GM13977 (cell line): ENCODE results near the gene MAP3K9.

ENCODE experiments used
- DNase-seq: peaks from one replicate; pipeline ENCODE4 v3.0.0; 2012; ENCODE audit warnings: low spot score
- in situ Hi-C: fragments of 300-500 bp; cut with MboI; formaldehyde crosslinking; loops from one replicate; pipeline ENCODE4 v1.12.0; 2022; ENCODE audit warnings: low sequenced_read_pairs, low pct_unique_long_range_greater_than_20kb, mixed read lengths, inconsistent platforms; ENCODE audit not compliant: unreplicated experiment
- TF ChIP-seq, protein P1 (sequence below): IDR thresholded peaks from 2 replicates; pipeline ENCODE4 v1.5.1; 2012; ENCODE audit warnings: mild to moderate bottlenecking, control low read depth; ENCODE audit not compliant: insufficient read depth; ENCODE audit errors: extremely low read depth, missing control alignments

Gene MAP3K9

DNA sequence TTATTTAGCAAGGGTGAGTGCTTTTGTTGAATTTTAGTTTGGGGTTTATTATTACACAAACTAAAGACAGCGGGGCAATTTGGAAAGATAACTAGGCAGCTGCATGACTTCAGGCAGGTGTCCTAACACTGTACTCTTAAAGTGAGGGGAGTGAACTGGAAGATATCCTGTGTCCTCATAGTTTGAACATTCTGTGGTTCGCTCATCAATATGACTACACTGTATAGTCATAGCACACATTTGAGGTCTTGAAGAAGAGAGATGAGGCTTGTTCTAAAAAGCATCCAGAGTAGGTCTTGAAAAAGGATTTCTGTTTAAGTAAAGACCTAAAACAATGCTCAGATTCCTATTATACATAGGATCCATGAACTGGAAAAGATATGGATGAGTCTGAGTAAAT is 1.7 kb upstream of the MAP3K9 start:
- TF ChIP-seq, protein P1, sequence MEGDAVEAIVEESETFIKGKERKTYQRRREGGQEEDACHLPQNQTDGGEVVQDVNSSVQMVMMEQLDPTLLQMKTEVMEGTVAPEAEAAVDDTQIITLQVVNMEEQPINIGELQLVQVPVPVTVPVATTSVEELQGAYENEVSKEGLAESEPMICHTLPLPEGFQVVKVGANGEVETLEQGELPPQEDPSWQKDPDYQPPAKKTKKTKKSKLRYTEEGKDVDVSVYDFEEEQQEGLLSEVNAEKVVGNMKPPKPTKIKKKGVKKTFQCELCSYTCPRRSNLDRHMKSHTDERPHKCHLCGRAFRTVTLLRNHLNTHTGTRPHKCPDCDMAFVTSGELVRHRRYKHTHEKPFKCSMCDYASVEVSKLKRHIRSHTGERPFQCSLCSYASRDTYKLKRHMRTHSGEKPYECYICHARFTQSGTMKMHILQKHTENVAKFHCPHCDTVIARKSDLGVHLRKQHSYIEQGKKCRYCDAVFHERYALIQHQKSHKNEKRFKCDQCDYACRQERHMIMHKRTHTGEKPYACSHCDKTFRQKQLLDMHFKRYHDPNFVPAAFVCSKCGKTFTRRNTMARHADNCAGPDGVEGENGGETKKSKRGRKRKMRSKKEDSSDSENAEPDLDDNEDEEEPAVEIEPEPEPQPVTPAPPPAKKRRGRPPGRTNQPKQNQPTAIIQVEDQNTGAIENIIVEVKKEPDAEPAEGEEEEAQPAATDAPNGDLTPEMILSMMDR, result no peak
- in situ Hi-C loops, result loop anchor here (10.0 kb wide), 1 partner anchor 96 kb away; no protein-coding TSS in a partner anchor
- no peak for DNase-seq

DNA sequence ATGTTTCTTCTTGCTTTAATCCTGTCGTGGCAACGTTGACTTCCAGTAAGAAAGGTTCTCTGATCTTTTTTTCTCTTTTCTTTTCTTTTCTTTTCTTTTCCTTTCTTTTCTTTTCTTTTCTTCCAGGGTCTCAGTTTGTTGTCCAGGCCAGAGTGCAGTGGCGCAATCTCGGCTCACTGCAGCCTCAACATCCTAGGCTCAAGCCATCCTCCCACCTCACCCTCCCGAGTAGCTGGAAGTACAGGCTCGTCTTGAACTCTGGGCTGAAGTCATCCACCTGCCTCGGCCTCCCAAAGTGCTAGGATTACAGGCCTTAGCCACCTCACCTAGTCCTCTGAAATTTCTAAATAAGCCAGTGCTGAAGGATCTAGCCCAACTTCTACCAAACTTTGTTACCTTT is 1.3 kb upstream of the MAP3K9 start:
- TF ChIP-seq, protein P1, result no peak
- DNase-seq, result no peak
- in situ Hi-C loops, result loop anchor here (10.0 kb wide), 1 partner anchor 96 kb away; no protein-coding TSS in a partner anchor

DNA sequence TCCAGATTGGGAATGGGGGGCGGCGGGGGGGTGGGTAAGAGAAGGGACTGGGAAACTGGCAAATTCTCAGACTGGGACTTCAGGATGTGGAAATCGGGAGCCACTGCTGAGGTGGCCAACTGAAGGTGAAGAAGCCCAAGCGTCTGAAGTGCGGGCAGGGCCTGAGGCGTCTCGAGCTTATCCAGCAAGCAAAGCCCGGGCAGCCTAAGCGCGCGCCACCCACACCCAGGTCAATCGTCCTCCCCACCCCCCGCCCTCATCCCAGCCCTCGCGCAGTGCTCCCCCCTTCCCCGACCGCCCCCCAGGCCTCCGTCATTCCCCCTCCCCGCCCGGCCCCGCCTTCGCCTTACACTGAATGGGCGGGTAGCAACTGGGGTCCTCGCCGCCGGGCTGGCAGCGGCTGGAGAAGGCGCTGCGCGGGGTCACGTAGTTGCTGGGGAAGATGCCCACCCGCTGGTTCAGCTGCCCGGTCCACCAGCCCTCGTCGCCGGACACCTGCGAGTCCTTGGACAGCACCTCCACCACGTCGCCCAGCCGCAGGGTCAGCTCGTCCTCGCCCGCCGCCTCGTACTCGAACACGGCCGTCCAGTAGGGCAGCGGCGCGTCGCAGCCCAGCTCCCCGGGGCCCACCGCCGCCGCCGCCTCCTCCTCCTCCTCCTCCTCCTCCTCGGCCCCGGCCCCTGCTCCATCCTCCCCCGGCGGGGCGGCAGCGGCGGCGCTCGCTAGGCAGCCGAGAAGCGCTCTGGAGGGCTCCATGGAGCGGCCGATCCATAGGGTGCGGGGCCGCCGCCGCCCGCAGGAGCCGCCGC is 693 bp downstream of the MAP3K9 start:
- TF ChIP-seq, protein P1, result no peak
- in situ Hi-C loops, result no loop called here
- DNase-seq, result peak; percentile 56

DNA sequence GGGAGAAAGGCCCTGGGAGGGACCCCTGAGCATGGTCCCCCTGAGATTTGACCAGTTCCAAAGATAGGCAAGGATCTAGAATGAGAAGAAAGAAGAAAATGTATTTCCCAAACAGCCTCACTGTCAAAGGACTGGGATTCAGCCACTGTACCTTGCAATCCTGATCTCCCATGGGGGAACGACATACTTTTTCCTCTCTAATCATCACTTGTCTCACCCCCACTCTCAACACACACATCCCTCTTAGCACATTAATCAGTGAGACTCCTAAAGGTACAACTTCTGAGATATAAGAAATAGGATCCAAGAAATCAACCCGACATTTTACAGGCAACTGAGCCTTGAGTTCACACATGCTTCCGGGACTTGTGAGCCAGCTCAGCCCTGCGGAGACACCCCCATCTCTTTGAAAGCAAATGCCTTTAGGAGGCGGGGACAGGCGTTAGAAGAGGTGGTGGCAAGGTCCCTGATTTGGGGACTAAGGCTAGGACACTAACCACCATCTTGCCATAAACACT is 1.4 kb downstream of the MAP3K9 start:
- in situ Hi-C loops, result no loop called here
- DNase-seq, result peak; percentile 71
- TF ChIP-seq, protein P1, result no peak

DNA sequence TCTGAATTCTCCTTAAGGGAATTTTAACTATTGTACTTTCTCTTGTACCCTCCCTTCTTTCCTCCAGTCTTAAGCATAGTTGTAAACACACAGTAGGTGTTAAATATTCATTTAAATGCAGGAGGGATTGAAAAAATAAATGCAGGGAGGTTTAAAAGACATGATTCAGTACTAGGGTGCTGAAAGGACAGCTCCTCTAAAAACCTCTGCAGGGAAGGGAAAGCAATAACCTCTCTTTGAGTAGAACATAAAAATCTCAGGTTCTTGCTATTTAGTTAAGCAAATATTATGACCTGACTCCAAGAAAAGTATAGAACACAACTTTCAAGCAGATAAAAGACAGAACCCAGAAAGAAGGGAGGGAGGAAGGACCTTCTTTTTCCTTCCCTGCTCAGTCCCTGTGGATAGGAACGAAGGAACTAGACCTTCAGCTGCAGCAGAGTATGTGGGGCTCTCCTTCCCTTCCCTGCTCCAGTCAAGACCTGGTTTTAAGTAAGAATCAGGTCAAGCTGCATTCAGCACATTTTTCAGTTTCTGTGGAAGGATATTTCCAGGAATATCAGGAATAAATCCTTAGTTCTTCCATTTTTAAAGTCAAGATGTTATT is 4.7 kb downstream of the MAP3K9 start:
- DNase-seq, result no peak
- TF ChIP-seq, protein P1, result no peak
- in situ Hi-C loops, result no loop called here

DNA sequence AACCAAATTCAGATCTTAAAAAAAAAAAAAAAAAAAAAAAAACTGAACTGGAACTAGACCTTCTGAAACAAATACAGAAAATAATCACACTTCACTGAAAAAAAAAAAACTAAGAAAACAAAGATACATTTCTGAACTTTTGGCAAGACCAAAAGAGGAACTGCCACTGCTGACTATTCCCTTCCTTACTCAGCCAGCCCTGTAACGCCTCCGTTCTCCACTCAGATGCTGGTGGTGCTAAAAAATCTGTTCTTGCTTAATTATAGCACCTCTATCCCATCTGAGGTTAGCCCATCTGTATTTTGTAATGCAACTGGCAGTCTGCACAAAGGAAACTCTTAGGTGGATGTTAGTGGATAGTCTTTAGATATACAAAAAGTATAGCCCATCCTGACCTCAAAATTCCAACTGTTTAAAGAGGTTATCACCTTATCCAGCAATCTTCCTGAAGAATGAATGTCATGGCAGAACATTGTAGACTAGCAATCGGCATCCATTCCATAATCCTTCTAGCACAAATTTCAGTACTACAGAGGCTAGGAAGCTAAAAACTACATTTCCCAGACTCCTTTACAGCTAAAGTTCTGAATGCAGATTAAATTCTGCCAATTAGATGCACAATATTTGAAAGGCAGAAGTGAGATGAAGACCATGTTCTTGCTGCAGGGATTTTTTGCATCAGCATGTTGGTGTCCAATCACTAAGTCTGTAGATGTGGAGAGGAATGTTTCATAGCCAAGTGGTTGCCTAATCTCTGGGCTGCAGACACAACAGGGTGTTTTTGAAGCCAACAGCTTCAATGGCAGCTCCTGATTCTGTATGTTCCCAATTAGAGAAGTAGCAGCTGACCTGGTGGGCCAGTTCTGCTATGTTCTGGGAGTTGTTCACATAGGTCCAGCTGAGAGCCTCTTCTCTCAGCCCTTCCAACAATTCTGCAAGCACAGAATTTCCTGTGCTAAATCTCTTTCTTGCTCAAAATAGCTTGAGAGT is 5.7 kb downstream of the MAP3K9 start:
- TF ChIP-seq, protein P1, result no peak
- in situ Hi-C loops, result no loop called here

More for the DNA sequence above, 5.7 kb downstream of the MAP3K9 start:
- peak; percentile 76 for DNase-seq
